Heart left ventricle (tissue), 13 donors: ENCODE measurements around the gene ANK3.

Experiments
- POLR2A ChIP-seq, 2 donors: fragments of 450-650 bp; IDR thresholded peaks; one replicate each; pipeline ENCODE4 v1.6.1; 2017; ENCODE audit warnings: antibody characterized with exemption in 2 of 2, mild to moderate bottlenecking in 2 of 2, moderate library complexity in 2 of 2
- TF ChIP-seq, protein P1 (sequence below), 12 donors: fragments of 200-600 bp; sonication (generic) in 4 of 12; IDR thresholded peaks; one replicate each; pipeline versions ENCODE4 v1.5.0 to v1.8.0; 2018 to 2022; ENCODE audit warnings: antibody characterized with exemption in 12 of 12, mild to moderate bottlenecking in 5 of 12
- donor health status: ischemic (EF 13 %, LVEDD 7.1; RV severe dilation, severe dysfunction).
- donor health status: DM: no; HTN: yes; CAD: no.
- donor health status: DM: no; HTN: no; CAD: no.
- donor health status: ischemic (EF 25% LVEDD 6.9; RV normal size, moderate dysfunction).
- donor health status: ischemic (EF 25% LVEDD 5.7; RV mildly dilated, moderate dysfunction).
- donor health status: ischemic (EF 35%, LVEDD 5.7; RV mildly dilated, moderate dysfunction).
- donor health status: nonischemic (EF 11% LVEDD 7.7; RV severe dilation, severe dysfunction).
- donor health status: DM: yes; HTN: yes; CAD: no.
- donor health status: PGD.
- donor health status: ischemic (EF 29% LVEDD 5.4; RV normal size, mild dysfunction).
- donor health status: nonischemic (EF 23%, LVEDD 6.1; RV moderate dilation, normal function).

DNA sequence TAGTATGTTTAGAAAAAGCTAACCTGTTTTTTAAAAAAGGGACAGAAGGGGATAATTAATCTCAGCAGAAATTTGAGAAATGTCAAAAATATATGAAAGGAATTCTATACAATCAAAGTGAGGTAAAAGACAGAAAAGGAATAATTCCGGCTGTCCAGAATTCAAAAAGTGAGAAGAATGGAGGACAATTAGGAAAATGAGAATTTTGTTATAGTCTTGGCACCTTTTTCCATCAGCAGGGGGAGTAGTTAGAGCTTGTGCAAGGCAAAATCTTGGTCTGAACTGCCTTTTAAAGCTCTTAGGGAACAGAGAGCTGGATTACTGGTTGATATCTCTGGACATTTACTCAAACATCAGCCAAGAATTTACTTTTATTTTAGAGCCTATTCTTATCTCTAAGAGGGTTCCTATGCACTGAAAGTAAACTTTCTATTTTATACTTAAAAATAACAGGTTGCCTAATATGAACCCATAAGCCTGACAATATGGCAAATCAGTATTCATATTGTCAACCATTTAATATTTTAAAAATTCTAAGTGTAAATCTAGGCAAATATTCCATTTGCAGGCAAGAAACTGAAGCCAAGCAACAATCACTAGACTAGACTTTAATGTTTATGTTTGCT lies 185.6 kb downstream of the ANK3 start:
- TF ChIP-seq, protein P1, sequence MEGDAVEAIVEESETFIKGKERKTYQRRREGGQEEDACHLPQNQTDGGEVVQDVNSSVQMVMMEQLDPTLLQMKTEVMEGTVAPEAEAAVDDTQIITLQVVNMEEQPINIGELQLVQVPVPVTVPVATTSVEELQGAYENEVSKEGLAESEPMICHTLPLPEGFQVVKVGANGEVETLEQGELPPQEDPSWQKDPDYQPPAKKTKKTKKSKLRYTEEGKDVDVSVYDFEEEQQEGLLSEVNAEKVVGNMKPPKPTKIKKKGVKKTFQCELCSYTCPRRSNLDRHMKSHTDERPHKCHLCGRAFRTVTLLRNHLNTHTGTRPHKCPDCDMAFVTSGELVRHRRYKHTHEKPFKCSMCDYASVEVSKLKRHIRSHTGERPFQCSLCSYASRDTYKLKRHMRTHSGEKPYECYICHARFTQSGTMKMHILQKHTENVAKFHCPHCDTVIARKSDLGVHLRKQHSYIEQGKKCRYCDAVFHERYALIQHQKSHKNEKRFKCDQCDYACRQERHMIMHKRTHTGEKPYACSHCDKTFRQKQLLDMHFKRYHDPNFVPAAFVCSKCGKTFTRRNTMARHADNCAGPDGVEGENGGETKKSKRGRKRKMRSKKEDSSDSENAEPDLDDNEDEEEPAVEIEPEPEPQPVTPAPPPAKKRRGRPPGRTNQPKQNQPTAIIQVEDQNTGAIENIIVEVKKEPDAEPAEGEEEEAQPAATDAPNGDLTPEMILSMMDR (IDR thresholded peaks at IDR 0.05) = peak; percentile 32 to 69 (median 52)
- no peak for TF ChIP-seq POLR2A (IDR thresholded peaks at IDR 0.05)
